Measurements from ENCODE around the gene PRKAB1. TPM values are rescaled to one million over a fixed set of nuclear protein-coding genes. Genes with fewer than 3 reads are reported as not detected.

The PRKAB1 gene
- total RNA-seq, 1 experiment from 2014 or later = 16.2 TPM

DNA sequence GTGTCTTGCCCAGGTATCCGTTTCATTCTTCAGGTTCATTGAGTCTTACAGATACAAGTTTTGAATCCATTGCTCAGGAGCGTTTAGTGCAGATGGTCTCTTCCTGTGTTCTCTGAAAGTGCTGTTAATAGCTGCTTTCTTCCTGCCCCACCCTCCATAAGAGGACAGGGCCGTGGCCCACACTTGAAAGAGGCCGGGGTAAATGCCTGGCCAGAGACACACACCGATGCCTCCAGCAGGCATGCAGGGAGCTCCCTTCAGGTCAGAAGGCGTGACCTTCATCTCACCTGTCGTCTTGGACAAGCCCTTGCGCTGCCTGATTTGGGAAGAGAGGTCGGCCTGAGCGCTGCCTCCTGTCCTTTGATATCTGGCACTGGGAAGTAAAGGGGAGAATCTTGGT, 11.6 kb downstream of the PRKAB1 start:
- no peak overlapping the region for H3K4me2 ChIP-seq (ENCODE audit: low read length)
- BruUV-seq (replicated peaks) = no TSS peak
- H3K36me3 ChIP-seq (ENCODE audit: low read depth, low read length) = peaks cover 72% of the 10 kb centered on the region
- H3K9me3 ChIP-seq (ENCODE audit: low read length) = no peaks in the 10 kb centered on the region
- no peaks in the 10 kb centered on the region for H4K20me1 ChIP-seq (ENCODE audit: low read length)
- no peaks in the 10 kb centered on the region for H3K79me2 ChIP-seq (ENCODE audit: low read length)
- ChIA-PET CTCF (interaction anchor here (0.5 kb wide), 1 partner anchor 30 kb away, joined by 10 read pairs; no protein-coding TSS in a partner anchor), POLR2A (ENCODE audit: unreplicated experiment) (no interaction called here)
- no peak overlapping the region for H3K27ac ChIP-seq (ENCODE audit: low read length)
- H2AFZ ChIP-seq (ENCODE audit: low read length) = no peak overlapping the region
- no peak for ATAC-seq
- H3F3A ChIP-seq (ENCODE audit: low read length, unreplicated experiment) = no peaks in the 10 kb centered on the region
- H3K27me3 ChIP-seq (ENCODE audit: low read length) = no peaks in the 10 kb centered on the region
- H3K9me2 ChIP-seq (replicated peaks; ENCODE audit: low read length) = no peaks in the 10 kb centered on the region
- H3K9ac ChIP-seq (ENCODE audit: low read length) = no peak overlapping the region
- intact Hi-C loops (cut with micrococcal nuclease) = no loop called here
- TF ChIP-seq, protein P1, sequence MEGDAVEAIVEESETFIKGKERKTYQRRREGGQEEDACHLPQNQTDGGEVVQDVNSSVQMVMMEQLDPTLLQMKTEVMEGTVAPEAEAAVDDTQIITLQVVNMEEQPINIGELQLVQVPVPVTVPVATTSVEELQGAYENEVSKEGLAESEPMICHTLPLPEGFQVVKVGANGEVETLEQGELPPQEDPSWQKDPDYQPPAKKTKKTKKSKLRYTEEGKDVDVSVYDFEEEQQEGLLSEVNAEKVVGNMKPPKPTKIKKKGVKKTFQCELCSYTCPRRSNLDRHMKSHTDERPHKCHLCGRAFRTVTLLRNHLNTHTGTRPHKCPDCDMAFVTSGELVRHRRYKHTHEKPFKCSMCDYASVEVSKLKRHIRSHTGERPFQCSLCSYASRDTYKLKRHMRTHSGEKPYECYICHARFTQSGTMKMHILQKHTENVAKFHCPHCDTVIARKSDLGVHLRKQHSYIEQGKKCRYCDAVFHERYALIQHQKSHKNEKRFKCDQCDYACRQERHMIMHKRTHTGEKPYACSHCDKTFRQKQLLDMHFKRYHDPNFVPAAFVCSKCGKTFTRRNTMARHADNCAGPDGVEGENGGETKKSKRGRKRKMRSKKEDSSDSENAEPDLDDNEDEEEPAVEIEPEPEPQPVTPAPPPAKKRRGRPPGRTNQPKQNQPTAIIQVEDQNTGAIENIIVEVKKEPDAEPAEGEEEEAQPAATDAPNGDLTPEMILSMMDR (conservative IDR thresholded peaks at IDR 0.05; ENCODE audit: low read depth, low read length) = no peak
- H3K4me3 ChIP-seq (ENCODE audit: low read length) = no peak overlapping the region
- DNase-seq = no peak
- peaks cover 14% of the 10 kb centered on the region for H3K4me1 ChIP-seq (ENCODE audit: insufficient read depth, low read length)

DNA sequence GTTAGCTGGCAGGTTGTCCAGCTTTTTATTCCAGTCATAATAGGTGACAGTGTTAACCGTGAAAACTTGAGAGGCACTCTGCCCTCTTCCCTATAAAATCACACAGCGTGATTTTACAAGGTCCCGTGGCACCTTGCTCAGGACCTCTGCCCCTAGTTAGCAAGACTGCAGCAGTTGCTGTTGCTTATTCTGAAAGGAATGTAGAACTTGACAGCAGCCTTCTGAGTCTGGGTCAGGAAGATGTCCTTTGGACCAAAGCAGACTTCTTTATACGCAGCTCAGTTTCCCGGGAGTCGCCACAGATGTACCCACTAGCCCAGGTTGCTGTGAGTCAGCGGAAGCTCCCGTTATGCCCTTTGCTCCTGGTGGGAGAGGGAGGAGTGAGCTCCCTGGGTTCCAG, 13.2 kb downstream of the PRKAB1 start:
- TF ChIP-seq, protein P1 (conservative IDR thresholded peaks at IDR 0.05; ENCODE audit: low read depth, low read length) = no peak
- no peak for TF ChIP-seq EZH2 (IDR thresholded peaks at IDR 0.05; ENCODE audit: low read length, unreplicated experiment)
- no peak for TF ChIP-seq EZH2phosphoT487 (IDR thresholded peaks at IDR 0.05; ENCODE audit: borderline replicate concordance, low read length)
- Histone ChIP-seq H3K27ac (ENCODE audit: low read length) (no peak overlapping the region), H3K79me2 (ENCODE audit: low read length) (no peaks in the 10 kb centered on the region), H4K20me1 (ENCODE audit: low read length) (no peaks in the 10 kb centered on the region), H3K9ac (ENCODE audit: low read length) (no peak overlapping the region), H3K4me3 (ENCODE audit: low read length) (no peak overlapping the region), H2AFZ (ENCODE audit: low read length) (no peak overlapping the region), H3K4me1 (ENCODE audit: insufficient read depth, low read length) (peaks cover 10% of the 10 kb centered on the region), H3K4me2 (ENCODE audit: low read length) (no peak overlapping the region), H3F3A (ENCODE audit: low read length, unreplicated experiment) (no peaks in the 10 kb centered on the region), H3K9me2 (replicated peaks; ENCODE audit: low read length) (no peaks in the 10 kb centered on the region), H3K27me3 (ENCODE audit: low read length) (no peaks in the 10 kb centered on the region), H3K9me3 (ENCODE audit: low read length) (no peaks in the 10 kb centered on the region), H3K36me3 (ENCODE audit: low read depth, low read length) (peaks cover 62% of the 10 kb centered on the region)
- ChIA-PET CTCF (no interaction called here), POLR2A (ENCODE audit: unreplicated experiment) (no interaction called here)
- no TSS peak for BruUV-seq (replicated peaks)
- intact Hi-C loops (cut with micrococcal nuclease) = no loop called here
- no peak for DNase-seq
- no peak for ATAC-seq

DNA sequence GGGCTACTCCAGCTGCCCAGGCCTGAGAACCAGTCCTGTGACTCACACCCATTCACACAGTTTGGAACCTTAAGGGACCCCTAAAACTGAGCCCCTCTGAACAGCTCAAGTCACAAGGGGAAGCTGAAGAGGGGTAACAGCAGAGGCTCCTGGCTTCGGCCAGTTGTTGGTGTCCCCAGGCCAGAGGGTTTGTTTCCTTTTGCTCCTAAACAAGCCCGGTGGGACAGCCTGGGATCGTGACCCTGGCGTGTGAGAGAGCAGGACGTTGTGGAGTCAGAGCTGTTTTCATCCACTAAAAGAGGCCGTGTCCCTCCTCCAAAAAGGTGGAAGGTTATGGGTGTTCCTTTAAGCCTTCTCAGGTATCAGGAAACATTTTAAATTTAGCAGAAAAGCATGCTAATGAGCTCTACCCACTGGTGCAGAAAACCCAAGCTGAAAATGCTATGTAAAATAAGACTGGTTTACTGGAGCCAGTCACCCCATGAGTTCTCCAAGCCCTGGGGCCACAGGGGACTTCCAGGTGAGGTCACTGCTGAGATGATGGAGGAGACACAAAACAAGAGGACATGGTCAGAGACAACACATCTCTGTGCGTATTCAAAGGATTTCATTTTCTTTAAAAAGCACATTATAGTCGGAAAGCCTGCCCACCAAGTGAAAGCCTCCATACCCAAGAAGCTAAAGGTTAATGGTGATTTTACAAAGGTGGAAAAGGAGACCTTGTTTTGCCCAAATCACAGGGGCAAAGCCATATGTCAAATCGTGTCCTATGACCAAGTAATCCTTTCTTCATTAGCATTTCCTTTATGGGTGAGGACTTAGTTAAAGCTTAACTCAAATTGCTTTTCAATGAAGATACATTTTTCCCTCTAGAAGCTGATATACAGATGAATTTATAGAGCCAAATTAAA, 14.1 kb downstream of the PRKAB1 start:
- H3K4me3 ChIP-seq (ENCODE audit: low read length) = no peak overlapping the region
- ChIA-PET CTCF (interaction anchor here (0.6 to 1.1 kb wide), 2 partner anchors 12 to 14 kb away, joined by 4 to 5 read pairs; partner anchors contain the start of gene PRKAB1), POLR2A (ENCODE audit: unreplicated experiment) (no interaction called here)
- H3K4me2 ChIP-seq (ENCODE audit: low read length) = no peak overlapping the region
- no peaks in the 10 kb centered on the region for H3K27me3 ChIP-seq (ENCODE audit: low read length)
- no peaks in the 10 kb centered on the region for H4K20me1 ChIP-seq (ENCODE audit: low read length)
- intact Hi-C loops (cut with micrococcal nuclease) = no loop called here
- no peaks in the 10 kb centered on the region for H3K79me2 ChIP-seq (ENCODE audit: low read length)
- H2AFZ ChIP-seq (ENCODE audit: low read length) = no peak overlapping the region
- H3F3A ChIP-seq (ENCODE audit: low read length, unreplicated experiment) = no peaks in the 10 kb centered on the region
- BruUV-seq (replicated peaks) = no TSS peak
- peaks cover 53% of the 10 kb centered on the region for H3K36me3 ChIP-seq (ENCODE audit: low read depth, low read length)
- H3K27ac ChIP-seq (ENCODE audit: low read length) = no peak overlapping the region
- no peak overlapping the region for H3K9ac ChIP-seq (ENCODE audit: low read length)
- peaks cover 10% of the 10 kb centered on the region for H3K4me1 ChIP-seq (ENCODE audit: insufficient read depth, low read length)
- H3K9me2 ChIP-seq (replicated peaks; ENCODE audit: low read length) = no peaks in the 10 kb centered on the region
- no peak for DNase-seq
- H3K9me3 ChIP-seq (ENCODE audit: low read length) = no peaks in the 10 kb centered on the region
- no peak for ATAC-seq
- TF ChIP-seq, protein P1 (conservative IDR thresholded peaks at IDR 0.05; ENCODE audit: low read depth, low read length) = no peak
- TF ChIP-seq EZH2phosphoT487 (IDR thresholded peaks at IDR 0.05; ENCODE audit: borderline replicate concordance, low read length) (no peak), EZH2 (IDR thresholded peaks at IDR 0.05; ENCODE audit: low read length, unreplicated experiment) (no peak)

Data from PC-3 (cell line).